Small intestine (tissue), 7 donors: ENCODE data around the gene PALD1. TPM values are rescaled to one million over a fixed set of nuclear protein-coding genes. Genes with fewer than 3 reads are reported as not detected.

ENCODE experiments used
- DNase-seq, 2 donors: peaks; one replicate each; pipeline versions ENCODE4 v3.0.0 to v3.0.0-alpha.2; 2013
- FAIRE-seq: peaks from 2 replicates; lab custom pipeline; 2012; peaks lifted over from hg19 to GRCh38; lab: Jason Lieb, UNC
- H3K27ac ChIP-seq, 3 donors: one replicate each; pipeline ENCODE4 v1.5.1; 2013; ENCODE audit warnings: low read length in 2 of 3, mild to moderate bottlenecking in 2 of 3, control low read depth in 1 of 3, inconsistent platforms in 1 of 3, low read depth in 1 of 3, moderate library complexity in 1 of 3
- H3K27me3 ChIP-seq, 3 donors: one replicate each; pipeline ENCODE4 v1.6.1; 2013; ENCODE audit warnings: low read length in 3 of 3, inconsistent platforms in 1 of 3; ENCODE audit not compliant: control insufficient read depth in 3 of 3, insufficient read depth in 3 of 3
- H3K36me3 ChIP-seq, 3 donors: one replicate each; pipeline ENCODE4 v1.6.1; 2013; ENCODE audit warnings: low read length in 3 of 3, inconsistent platforms in 1 of 3, low read depth in 1 of 3, mild to moderate bottlenecking in 1 of 3, moderate library complexity in 1 of 3; ENCODE audit not compliant: control insufficient read depth in 3 of 3, insufficient read depth in 2 of 3
- H3K4me1 ChIP-seq, 3 donors: one replicate each; pipeline ENCODE4 v1.6.1; 2013; ENCODE audit warnings: low read length in 2 of 3, inconsistent platforms in 1 of 3, low read depth in 1 of 3, mild to moderate bottlenecking in 1 of 3, moderate library complexity in 1 of 3; ENCODE audit not compliant: control insufficient read depth in 3 of 3, insufficient read depth in 2 of 3
- H3K4me3 ChIP-seq, 3 donors: one replicate each; pipeline ENCODE4 v1.5.1; 2013; ENCODE audit warnings: low read length in 3 of 3, control low read depth in 1 of 3, inconsistent platforms in 1 of 3, low read depth in 1 of 3, mild to moderate bottlenecking in 1 of 3, moderate library complexity in 1 of 3
- H3K9me3 ChIP-seq, 2 donors: one replicate each; pipeline ENCODE4 v1.6.1; 2013; ENCODE audit warnings: low read depth in 1 of 2, low read length in 1 of 2; ENCODE audit not compliant: control insufficient read depth in 2 of 2, insufficient read depth in 1 of 2
- WGBS, 3 donors: extraction: QIAGEN DNeasy Blood & Tissue Kit; methylation state at CpG; one replicate each; pipeline ENCODE4 v1.1.7; 2013; 5-methylcytosine and 5-hydroxymethylcytosine counted together
- polyA plus RNA-seq, 4 donors: library from polyadenylated mRNA; stranded (reverse) in 3 of 4; unstranded in 1 of 4; fragments of 200-250 nt in 3 of 4; fragments of 120-200 nt in 1 of 4; gene quantifications; one replicate each; pipeline versions ENCODE4 v1.2.1 to v1.2.3, GENCODE V29; 2013
- donor health status: healthy with polysubstance abuse.
- donor health status: control.
- donor health status: control.
- donor health status: Bipolar disorder and iron deficiency.
- donor health status: healthy.

PALD1 gene
- polyA plus RNA-seq, 4 donors, result 0.22 to 4.2 (median 3.2) TPM

GRCh38 chr10:70541736-70542564 is 63.4 kb downstream of the PALD1 start:
- Histone ChIP-seq H3K4me1 (no peaks in the 10 kb centered on the region), H3K36me3 (peaks cover 0 to 17% (median 3%) of the 10 kb centered on the region in 3 donors), H3K4me3 (no peak overlapping the region), H3K27ac (no peak overlapping the region), H3K9me3 (no peaks in the 10 kb centered on the region), H3K27me3 (no peaks in the 10 kb centered on the region)
- no peak for DNase-seq
- no peak for FAIRE-seq
- 75 to 89% (median 79%) methylated on average over 13 to 14 of the region's 14 CpGs for WGBS, 3 donors

DNA sequence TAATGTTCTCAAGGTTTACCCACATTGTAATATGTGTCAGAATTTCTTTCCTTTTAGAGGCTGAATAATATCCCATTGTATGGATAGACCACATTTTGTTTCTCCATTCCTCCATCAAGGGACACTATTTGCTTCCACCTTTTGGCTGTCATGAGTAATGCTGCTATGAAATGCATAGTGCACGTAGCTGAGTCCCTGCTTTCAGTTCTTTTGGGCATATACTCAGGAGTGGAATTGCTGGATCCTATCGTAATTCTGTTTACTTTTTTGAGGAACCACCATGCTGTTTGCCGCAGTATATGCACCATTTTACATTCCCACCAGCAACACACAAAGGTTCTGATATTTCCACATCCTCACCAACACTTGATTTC is 64.0 kb downstream of the PALD1 start:
- FAIRE-seq (no peak), DNase-seq (no peak)
- Histone ChIP-seq H3K4me1 (no peaks in the 10 kb centered on the region), H3K36me3 (peaks cover 0 to 17% (median 3%) of the 10 kb centered on the region in 3 donors), H3K9me3 (no peaks in the 10 kb centered on the region), H3K4me3 (no peak overlapping the region), H3K27me3 (no peaks in the 10 kb centered on the region), H3K27ac (no peak overlapping the region)
- 79 to 87% (median 82%) methylated on average over 3 of the region's 3 CpGs for WGBS, 3 donors

DNA sequence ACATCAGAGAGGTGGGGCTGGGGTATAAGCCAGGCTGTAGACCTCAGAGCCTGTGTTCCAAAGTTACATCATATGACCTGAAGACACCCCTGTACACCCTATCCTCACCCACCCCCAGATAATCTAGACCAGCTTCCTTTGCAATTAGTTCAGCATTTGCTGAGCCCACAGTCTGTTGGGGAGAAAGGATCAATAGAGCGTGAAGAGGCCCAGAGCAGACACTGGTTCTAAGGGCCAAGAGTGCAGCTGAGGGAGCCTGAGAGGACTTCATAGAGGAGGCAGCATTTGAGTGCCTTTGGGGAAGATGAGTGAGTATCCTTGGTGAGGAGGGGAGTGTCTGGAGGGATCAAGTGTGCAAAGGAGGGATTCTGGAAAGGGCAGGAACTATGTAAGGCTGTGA is 65.3 kb downstream of the PALD1 start:
- WGBS, 3 donors, result 91 to 100% (median 95%) methylated on average over 1 of the region's 1 CpG
- no peaks in the 10 kb centered on the region for H3K4me1 ChIP-seq
- FAIRE-seq, result no peak

DNA sequence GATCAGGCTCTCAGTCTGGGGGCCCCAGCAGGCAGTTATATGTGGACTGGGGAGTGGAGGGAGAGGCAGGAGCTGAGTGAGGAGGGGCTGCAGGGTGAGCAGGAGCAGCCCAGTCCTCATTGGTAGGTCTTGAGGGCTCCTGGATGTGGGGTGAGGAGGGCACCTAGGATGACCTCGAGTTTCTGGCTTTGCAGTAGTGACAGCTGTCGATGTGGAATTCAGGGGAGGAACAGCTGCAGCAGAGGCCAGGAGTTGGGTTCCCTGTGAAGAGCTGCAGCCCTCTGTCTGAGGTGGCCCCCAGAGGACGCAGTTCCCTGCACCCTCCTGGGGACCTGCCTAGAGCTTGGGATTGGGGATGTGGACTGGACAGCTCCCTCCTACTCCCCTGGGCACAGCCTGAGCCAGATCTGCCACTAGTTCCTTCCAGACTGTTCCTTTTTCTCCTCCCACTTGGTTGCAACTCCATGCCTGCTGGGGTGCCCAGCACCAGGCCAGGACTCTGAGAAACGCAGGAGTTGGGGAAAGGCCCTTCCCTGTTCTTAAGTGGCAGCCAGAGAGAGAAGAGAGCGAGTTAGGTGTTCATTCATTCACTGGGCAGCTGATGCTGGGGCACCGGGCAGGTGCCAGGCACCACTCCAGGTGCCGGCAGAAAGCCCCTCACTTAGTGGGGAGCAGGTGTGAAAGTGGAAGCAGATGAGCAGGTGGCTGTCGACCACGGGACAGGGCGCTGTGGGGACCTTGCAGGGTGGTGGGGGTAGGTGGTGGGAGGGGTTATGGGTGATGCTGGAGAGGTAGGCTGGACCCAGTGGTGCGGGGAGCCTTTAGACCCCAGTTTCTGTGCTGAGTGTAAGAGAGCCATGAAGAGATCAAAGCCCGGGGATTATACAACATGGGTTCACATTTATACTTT is 66.1 kb downstream of the PALD1 start:
- FAIRE-seq, result no peak
- no peaks in the 10 kb centered on the region for H3K27me3 ChIP-seq
- H3K27ac ChIP-seq, result no peak overlapping the region
- WGBS, 3 donors, result 55 to 73% (median 64%) methylated on average over 12 of the region's 12 CpGs
- H3K4me3 ChIP-seq, result no peak overlapping the region
- H3K9me3 ChIP-seq, result no peaks in the 10 kb centered on the region
- H3K36me3 ChIP-seq, result peaks cover 0 to 10% (median 0%) of the 10 kb centered on the region in 3 donors
- no peak for DNase-seq
- H3K4me1 ChIP-seq, result no peaks in the 10 kb centered on the region

More for the DNA sequence above, 65.3 kb downstream of the PALD1 start:
- no peak for DNase-seq
- H3K27me3 ChIP-seq, result no peaks in the 10 kb centered on the region
- H3K27ac ChIP-seq, result no peak overlapping the region
- H3K9me3 ChIP-seq, result no peaks in the 10 kb centered on the region
- peaks cover 0 to 18% (median 3%) of the 10 kb centered on the region in 3 donors for H3K36me3 ChIP-seq
- H3K4me3 ChIP-seq, result no peak overlapping the region

- Histone ChIP-seq H3K27ac (no peak overlapping the region), H3K9me3 (no peaks in the 10 kb centered on the region), H3K4me3 (no peak overlapping the region), H3K4me1 (no peaks in the 10 kb centered on the region), H3K36me3 (peaks cover 0 to 5% (median 0%) of the 10 kb centered on the region in 3 donors), H3K27me3 (no peaks in the 10 kb centered on the region)
- FAIRE-seq, result no peak
- DNase-seq, result no peak
- WGBS, 3 donors, result 2 to 34% (median 13%) methylated on average over 3 of the region's 3 CpGs
Measured at GRCh38 chr10:70546584-70546983, 68.0 kb downstream of the PALD1 start.

DNA sequence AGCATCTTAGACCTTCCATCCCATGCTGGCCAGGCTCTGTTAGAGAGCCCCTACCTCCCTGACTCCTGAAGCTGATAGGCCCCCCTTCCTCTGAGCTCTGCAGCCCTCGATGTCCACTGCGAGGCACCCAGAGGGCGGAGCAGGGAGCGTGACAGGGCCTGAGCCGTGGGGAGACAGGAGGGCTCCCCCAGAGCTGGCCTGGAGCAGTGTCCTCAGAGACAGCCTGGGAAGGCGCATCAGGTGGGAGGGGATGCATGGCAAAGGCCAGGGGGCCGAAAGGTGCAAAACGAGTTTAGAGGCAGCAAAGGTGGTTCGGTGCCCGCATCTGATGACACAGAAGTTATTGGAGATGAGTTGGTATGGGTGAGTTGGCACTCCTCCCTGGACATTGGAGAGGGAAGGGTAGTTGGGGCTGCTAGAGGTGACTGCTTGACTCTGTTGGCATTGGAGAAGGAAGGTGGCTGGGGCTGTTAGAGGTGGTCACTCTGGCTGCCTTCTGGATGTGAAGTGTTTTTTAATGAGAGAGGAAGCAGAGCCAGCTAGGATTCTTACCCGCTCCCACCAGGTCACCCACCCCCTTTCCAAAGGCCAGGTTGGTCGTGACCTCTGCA is 70.9 kb downstream of the PALD1 start:
- no peak for FAIRE-seq

DNA sequence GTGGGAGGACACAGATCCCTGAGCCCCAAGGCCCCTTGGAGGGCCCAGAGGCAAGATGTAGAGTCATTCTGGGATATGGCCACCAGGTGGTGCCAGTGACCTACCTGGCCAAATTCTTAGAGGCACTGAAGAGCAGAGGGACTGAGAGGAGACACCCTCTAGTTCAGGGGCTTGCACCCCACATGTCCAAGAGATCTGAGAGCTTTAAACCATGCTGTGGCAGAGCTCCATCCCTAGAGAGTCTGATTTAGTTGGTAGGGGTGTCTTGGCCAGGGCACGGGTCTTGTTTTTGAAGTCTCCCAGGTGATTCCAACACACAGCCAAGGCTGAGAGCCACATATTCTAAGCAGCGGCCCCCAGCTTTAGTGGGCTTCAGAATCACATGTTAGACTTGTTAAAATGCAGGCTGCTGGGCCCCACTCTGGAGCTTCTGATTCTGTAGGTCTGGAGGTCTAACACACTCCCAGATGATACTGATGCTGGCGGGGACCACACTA is 71.4 kb downstream of the PALD1 start:
- Histone ChIP-seq H3K36me3 (peaks cover 0 to 13% (median 0%) of the 10 kb centered on the region in 3 donors), H3K27me3 (no peaks in the 10 kb centered on the region), H3K27ac (no peak overlapping the region), H3K4me1 (peaks cover 0 to 6% (median 0%) of the 10 kb centered on the region in 3 donors), H3K9me3 (no peaks in the 10 kb centered on the region), H3K4me3 (no peak overlapping the region)
- FAIRE-seq (no peak), DNase-seq (peak; percentile 62 to 75)
- WGBS, 3 donors, result 66 to 84% (median 73%) methylated on average over 3 of the region's 3 CpGs

More for the DNA sequence above, 70.9 kb downstream of the PALD1 start:
- no peaks in the 10 kb centered on the region for H3K27me3 ChIP-seq
- no peaks in the 10 kb centered on the region for H3K9me3 ChIP-seq
- no peak overlapping the region for H3K27ac ChIP-seq
- no peak overlapping the region for H3K4me3 ChIP-seq
- WGBS, 3 donors, result 80 to 86% (median 81%) methylated on average over 12 of the region's 12 CpGs
- peaks cover 0 to 13% (median 0%) of the 10 kb centered on the region in 3 donors for H3K36me3 ChIP-seq
- H3K4me1 ChIP-seq, result peaks cover 0 to 6% (median 0%) of the 10 kb centered on the region in 3 donors
- no peak for DNase-seq

DNA sequence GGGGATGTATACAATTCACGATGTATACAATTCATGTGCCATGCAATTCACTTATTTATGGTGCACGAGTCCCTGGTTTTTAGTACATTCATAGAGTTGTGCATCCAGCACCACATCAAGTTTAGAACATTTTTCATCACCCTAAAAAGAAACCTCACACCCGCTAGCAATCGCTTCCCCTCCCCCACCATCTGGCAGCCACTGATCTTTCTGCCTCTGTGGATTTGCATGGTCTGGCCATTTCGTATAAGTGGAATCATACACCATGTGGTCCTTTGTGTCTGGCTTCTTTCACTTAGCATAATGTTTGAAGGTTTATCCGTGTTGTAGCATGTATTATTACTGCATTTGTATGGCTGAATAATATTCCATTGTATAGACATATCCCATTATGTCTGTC is 71.9 kb downstream of the PALD1 start:
- FAIRE-seq (no peak), DNase-seq (no peak)
- H3K4me1 ChIP-seq, result peaks cover 0 to 6% (median 0%) of the 10 kb centered on the region in 3 donors
- H3K36me3 ChIP-seq, result peaks cover 0 to 15% (median 0%) of the 10 kb centered on the region in 3 donors
- H3K27ac ChIP-seq, result no peak overlapping the region
- 68 to 80% (median 71%) methylated on average over 6 of the region's 6 CpGs for WGBS, 3 donors
- no peak overlapping the region for H3K4me3 ChIP-seq
- H3K27me3 ChIP-seq, result no peaks in the 10 kb centered on the region
- H3K9me3 ChIP-seq, result no peaks in the 10 kb centered on the region
